Measurements from ENCODE around the gene SIRPG.

- TF ChIP-seq GATA2 (IDR thresholded peaks at IDR 0.05; ENCODE audit: low read depth, low read length), result no peak
- no peak for TF ChIP-seq GATA3 (IDR thresholded peaks at IDR 0.05; ENCODE audit: low read depth, low read length)
Measured at GRCh38 chr20:1694672-1695071, 37.1 kb upstream of the SIRPG start.
